Smooth muscle cell (in vitro differentiated cells): ENCODE measurements around the gene FOXO3. TPM values are rescaled to one million over a fixed set of nuclear protein-coding genes. Genes with fewer than 3 reads are reported as not detected.
A peak's percentile ranks its signal among the peaks of the same experiment; 100 is the strongest.

Experiments used
- DNase-seq: peaks from one replicate; lab custom pipeline; 2025; ENCODE audit not compliant: unreplicated experiment; lab: John Stamatoyannopoulos, UW
- H2AFZ ChIP-seq: fragments of 200-600 bp; sonication (generic); 2 replicates; pipeline ENCODE4 v1.6.0; 2016; ENCODE audit warnings: antibody characterized with exemption, low read depth, mild to moderate bottlenecking
- H3F3A ChIP-seq: fragments of 200-600 bp; sonication (generic); 2 replicates; pipeline ENCODE4 v1.6.0; 2017; ENCODE audit warnings: antibody characterized with exemption, low read depth
- H3K27ac ChIP-seq: fragments of 200-600 bp; sonication (generic); 2 replicates; pipeline ENCODE4 v1.5.1; 2016; ENCODE audit warnings: low read depth, mild to moderate bottlenecking
- H3K27me3 ChIP-seq: fragments of 200-600 bp; sonication (generic); 2 replicates; pipeline ENCODE4 v1.6.1; 2016; ENCODE audit warnings: low read depth, mild to moderate bottlenecking
- H3K36me3 ChIP-seq: fragments of 200-600 bp; sonication (generic); 2 replicates; pipeline ENCODE4 v1.5.1; 2016; ENCODE audit warnings: low read depth
- H3K4me1 ChIP-seq: fragments of 200-600 bp; sonication (generic); 2 replicates; pipeline ENCODE4 v1.5.1; 2016; ENCODE audit warnings: low read depth
- H3K4me2 ChIP-seq: fragments of 200-600 bp; sonication (generic); 2 replicates; pipeline ENCODE4 v1.6.0; 2016; ENCODE audit warnings: mild to moderate bottlenecking
- H3K4me3 ChIP-seq: fragments of 200-600 bp; sonication (generic); 2 replicates; pipeline ENCODE4 v1.5.1; 2016; ENCODE audit warnings: mild to moderate bottlenecking
- H3K79me2 ChIP-seq: fragments of 200-600 bp; sonication (generic); 2 replicates; pipeline ENCODE4 v1.6.0; 2016; ENCODE audit warnings: low read depth, mild to moderate bottlenecking
- H3K9ac ChIP-seq: fragments of 200-600 bp; sonication (generic); 2 replicates; pipeline ENCODE4 v1.6.0; 2016; ENCODE audit warnings: low read depth
- H3K9me3 ChIP-seq: fragments of 200-600 bp; sonication (generic); replicated peaks from 2 replicates; pipeline ENCODE4 v1.5.1; 2016; ENCODE audit warnings: low read depth
- H4K20me1 ChIP-seq: fragments of 200-600 bp; sonication (generic); 2 replicates; pipeline ENCODE4 v1.6.0; 2016; ENCODE audit warnings: low read depth
- CTCF ChIP-seq: fragments of 200-600 bp; sonication (generic); IDR thresholded peaks from 2 replicates; pipeline ENCODE4 v1.5.1; 2017; ENCODE audit warnings: borderline replicate concordance, mild to moderate bottlenecking, antibody characterized with exemption; ENCODE audit not compliant: insufficient read depth, poor library complexity, severe bottlenecking
- WGBS: methylation state at CpG from one replicate; pipeline ENCODE4 v1.1.7; 2016; ENCODE audit warnings: low lambda C conversion rate; 5-methylcytosine and 5-hydroxymethylcytosine counted together
- polyA plus RNA-seq: library from polyadenylated mRNA; unstranded; fragments of >200 nt; fragmentation: Nextera tagmentation; extraction: Ambion mirVana; gene quantifications from 2 replicates; pipeline ENCODE4 v1.2.1, GENCODE V29; 2016
- total RNA-seq: library from RNA; depleted of rRNA; stranded (reverse); fragments of >200 nt; gene quantifications from 2 replicates; pipeline ENCODE4 v1.2.3, GENCODE V29; 2014

FOXO3 gene
- total and polyA plus RNA-seq, 2 experiments from 2014 or later, result 35.9 to 40.3 TPM

GRCh38 chr6:108523697-108524096, 37.0 kb upstream of the FOXO3 start:
- no peak overlapping the region for H3K4me3 ChIP-seq
- no peak overlapping the region for H3K9ac ChIP-seq
- no peak overlapping the region for H3K4me2 ChIP-seq
- no peak overlapping the region for H2AFZ ChIP-seq
- H3K27ac ChIP-seq, result no peak overlapping the region
- TF ChIP-seq CTCF, result no peak
- WGBS, result 89% methylated on average over 2 of the region's 2 CpGs
- no peaks in the 10 kb centered on the region for H3K27me3 ChIP-seq
- H3K79me2 ChIP-seq, result no peaks in the 10 kb centered on the region
- H3K4me1 ChIP-seq, result no peaks in the 10 kb centered on the region
- no peaks in the 10 kb centered on the region for H3F3A ChIP-seq
- H3K9me3 ChIP-seq, result no peaks in the 10 kb centered on the region
- no peak for DNase-seq
- H3K36me3 ChIP-seq, result no peaks in the 10 kb centered on the region
- no peaks in the 10 kb centered on the region for H4K20me1 ChIP-seq

GRCh38 chr6:108524528-108525248, 36.0 kb upstream of the FOXO3 start:
- Histone ChIP-seq H3K27ac (no peak overlapping the region), H3K4me2 (no peak overlapping the region), H3K4me1 (no peaks in the 10 kb centered on the region), H3F3A (no peaks in the 10 kb centered on the region), H3K9me3 (no peaks in the 10 kb centered on the region), H2AFZ (no peak overlapping the region), H3K4me3 (no peak overlapping the region), H4K20me1 (no peaks in the 10 kb centered on the region), H3K36me3 (no peaks in the 10 kb centered on the region), H3K9ac (no peak overlapping the region), H3K79me2 (no peaks in the 10 kb centered on the region), H3K27me3 (no peaks in the 10 kb centered on the region)
- WGBS, result 61% methylated on average over 5 of the region's 5 CpGs
- TF ChIP-seq CTCF, result no peak
- DNase-seq, result no peak

GRCh38 chr6:108526739-108527174, 34.0 kb upstream of the FOXO3 start:
- 67% methylated on average over 7 of the region's 7 CpGs for WGBS
- Histone ChIP-seq H3K79me2 (no peaks in the 10 kb centered on the region), H3K36me3 (no peaks in the 10 kb centered on the region), H2AFZ (no peak overlapping the region), H4K20me1 (no peaks in the 10 kb centered on the region), H3K4me2 (no peak overlapping the region), H3F3A (no peaks in the 10 kb centered on the region), H3K4me3 (no peak overlapping the region), H3K9me3 (no peaks in the 10 kb centered on the region), H3K4me1 (no peaks in the 10 kb centered on the region), H3K9ac (no peak overlapping the region), H3K27ac (no peak overlapping the region), H3K27me3 (no peaks in the 10 kb centered on the region)
- peak; percentile 74 for TF ChIP-seq CTCF
- DNase-seq, result no peak

GRCh38 chr6:108528878-108529277, 31.8 kb upstream of the FOXO3 start:
- Histone ChIP-seq H3K9me3 (no peaks in the 10 kb centered on the region), H2AFZ (no peak overlapping the region), H3K9ac (no peak overlapping the region), H3K27me3 (peaks cover 3% of the 10 kb centered on the region), H3K4me1 (no peaks in the 10 kb centered on the region), H4K20me1 (no peaks in the 10 kb centered on the region), H3K4me3 (no peak overlapping the region), H3K79me2 (no peaks in the 10 kb centered on the region), H3K36me3 (no peaks in the 10 kb centered on the region), H3F3A (no peaks in the 10 kb centered on the region), H3K4me2 (no peak overlapping the region), H3K27ac (no peak overlapping the region)
- TF ChIP-seq CTCF, result no peak
- WGBS, result 79% methylated on average over 3 of the region's 3 CpGs
- DNase-seq, result no peak
